GM21723 (cell line): Measurements from ENCODE around the gene GRIK4.

Experiments
- ATAC-seq: cut with Tn5 transposase; IDR thresholded peaks from one replicate; pipeline ENCODE4 v1.9.1; 2021; ENCODE audit warnings: mild to moderate bottlenecking, moderate library complexity; ENCODE audit not compliant: unreplicated experiment

GRIK4 gene

DNA sequence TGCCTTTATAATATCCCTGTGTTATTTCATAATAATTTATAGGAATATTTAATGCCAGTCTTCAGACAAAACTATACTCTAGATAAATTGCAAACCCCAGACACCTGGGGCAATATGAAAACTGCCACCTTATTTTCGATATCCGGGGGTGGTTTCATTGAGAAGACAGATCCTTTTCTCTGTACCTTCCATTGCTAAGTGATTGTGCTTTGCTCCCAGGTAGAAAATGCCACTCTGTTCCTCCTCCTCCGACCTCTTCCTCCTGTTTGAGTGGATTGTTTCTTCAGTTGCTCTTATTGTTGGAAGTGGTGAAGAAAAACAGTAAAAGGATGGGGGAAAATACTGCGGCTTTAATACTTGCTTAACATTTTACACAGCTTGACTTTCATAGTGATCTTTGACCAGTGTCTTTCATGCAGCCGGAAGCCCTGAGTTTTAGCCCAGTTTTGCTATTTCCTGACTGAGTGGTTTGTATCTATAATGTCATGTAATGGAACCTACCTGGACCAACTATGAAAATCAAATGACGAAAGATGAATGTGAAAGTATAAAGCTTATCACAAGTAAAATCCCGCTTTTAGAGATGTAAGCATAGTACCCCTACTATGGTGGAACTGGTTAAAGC is 5.6 kb upstream of the GRIK4 start:
- no peak for ATAC-seq

DNA sequence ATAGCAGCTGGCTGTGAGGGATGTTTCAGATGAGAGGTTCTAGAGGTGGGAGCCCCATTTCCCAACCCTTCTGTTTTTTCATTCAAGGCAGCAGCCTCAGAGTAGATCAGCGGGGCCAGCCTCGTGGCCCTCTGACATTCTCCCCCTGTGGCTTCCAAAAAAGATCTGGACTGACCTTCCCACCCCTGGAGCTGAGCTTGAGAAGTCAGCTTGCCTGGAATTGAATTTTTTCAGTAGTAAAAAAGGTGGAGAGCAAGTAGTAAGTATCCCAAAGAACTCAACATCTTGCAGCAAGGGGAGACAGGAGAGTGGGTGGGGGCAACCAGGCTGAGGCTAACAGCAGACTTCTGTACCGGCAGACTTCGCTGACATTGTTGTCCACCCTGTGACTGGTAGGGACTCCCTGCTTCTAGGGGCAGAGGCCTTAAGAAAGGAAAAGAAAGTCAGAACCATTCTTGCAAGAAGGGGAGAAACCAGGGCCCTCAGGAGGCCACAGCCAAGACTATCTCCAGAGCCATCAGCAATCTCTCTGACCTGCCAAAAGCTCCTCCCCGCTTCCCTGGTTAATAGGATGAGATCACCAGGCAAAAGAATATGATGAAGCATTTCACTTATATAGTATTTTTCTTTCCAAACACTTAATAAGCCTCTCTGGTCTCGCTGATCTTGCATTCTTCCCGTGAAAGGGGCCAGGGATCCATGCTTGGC is 2.0 kb upstream of the GRIK4 start:
- ATAC-seq, result no peak

DNA sequence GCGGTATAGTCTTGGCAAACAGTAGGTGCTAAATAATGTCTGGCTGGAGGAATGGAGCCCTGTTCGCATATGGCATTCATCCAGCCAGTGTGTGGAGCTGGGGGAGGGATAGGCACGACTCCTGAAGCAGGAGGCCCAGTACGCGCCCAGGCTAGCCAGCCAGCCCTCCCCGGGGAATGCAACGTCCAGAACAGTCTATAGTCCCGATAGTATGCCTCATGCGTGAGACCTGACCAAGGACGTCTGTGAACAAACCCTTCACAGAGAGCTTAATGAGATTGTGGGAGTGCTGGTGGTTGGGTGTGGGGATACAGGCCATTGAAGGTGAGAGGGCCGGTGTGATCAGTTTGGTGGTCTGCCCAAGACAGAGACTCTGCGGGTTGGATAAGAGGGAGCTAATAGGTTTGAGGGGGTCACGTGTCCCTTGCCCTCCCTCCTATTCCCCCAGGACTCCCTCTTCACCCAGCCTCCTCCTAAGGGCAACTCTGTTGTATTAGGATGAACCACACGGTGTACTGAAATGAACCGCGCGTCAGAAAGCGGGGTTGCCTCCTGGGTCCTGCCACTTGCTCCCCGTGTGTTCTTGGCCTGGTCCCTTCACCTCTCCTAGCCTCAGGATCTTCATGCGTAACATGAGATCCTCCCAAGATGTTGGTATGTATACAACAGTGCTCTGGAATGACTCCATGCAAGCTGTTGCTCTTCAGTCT is 987 bp upstream of the GRIK4 start:
- ATAC-seq, result no peak

DNA sequence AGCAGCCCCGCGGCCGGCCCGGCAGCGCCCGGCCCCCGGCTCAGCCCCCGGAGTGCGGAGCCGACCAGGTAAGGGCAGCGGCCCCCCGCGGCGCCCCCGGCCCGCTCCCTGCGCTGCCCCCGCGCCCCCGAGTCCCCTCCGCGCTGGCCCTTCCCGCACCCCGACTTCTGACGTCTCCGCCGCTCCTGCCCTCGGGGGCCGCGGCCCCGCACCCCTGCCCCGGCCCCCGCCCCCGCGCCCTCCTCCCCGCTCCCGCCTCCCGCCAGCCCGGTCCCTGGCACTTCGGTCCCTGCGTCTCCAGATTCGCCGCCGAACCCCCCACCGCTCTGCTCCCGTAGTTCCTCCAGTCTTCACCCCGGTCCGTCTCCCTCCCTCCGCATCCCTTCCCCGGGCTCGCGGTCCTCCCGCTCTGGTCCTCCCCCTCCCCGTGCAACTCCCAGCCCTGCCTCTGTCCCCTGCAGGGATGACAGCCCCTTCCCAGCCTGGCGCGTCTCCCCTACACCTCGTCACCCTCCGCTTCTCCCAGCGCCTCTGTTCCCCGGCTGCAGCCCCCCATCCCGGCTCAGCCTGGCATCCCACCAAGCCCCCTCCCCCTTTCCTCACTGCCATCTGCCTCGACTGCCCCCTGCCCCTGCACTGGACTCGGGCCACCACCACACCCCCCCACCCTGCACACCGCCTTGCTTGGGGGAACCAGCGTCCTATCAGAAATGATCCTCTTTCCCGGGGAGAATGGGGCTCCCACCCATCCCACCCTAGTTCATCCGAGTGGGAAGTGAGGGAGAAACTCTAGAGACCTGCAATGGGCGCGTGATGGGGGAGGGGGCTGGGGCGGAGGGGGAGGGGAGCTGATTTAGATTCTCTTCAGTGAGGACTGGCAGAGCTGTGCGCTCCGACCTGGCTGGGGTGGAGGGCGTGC is 531 bp downstream of the GRIK4 start:
- no peak for ATAC-seq

DNA sequence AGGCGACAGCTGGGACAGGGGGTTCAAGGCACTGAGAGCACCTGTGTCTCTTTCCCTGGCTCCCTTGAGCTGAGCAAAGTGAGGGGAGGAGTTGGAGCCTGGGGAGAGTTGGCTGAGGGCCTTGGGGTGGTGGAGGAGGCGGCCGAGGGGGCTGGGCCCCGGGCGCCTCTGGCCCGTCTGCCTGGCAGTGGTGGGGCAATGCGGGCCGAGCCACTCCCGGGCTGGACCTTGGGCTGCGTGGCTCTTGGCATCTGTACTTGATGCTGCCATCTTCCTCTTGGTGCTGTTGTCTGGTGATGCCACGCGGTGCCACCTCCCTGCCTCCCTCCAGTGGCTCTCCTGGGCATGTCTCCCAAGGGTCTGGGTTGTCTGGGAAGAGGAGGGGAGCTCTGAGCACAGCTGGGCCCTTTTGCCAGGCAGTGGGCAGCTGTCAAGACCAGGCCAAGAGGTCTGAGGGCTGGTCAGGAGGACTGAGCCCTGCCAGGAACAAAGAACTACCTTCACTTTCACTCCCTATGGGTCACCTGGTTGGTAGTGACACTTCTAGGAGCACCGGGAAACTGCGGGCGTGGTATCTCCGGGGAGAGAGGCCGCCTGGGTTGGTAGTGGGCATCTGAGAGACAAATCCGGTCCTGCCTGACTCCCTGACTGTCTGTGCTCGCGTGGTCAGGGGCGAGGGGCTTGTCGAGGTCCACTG is 1.3 kb downstream of the GRIK4 start:
- ATAC-seq, result no peak

DNA sequence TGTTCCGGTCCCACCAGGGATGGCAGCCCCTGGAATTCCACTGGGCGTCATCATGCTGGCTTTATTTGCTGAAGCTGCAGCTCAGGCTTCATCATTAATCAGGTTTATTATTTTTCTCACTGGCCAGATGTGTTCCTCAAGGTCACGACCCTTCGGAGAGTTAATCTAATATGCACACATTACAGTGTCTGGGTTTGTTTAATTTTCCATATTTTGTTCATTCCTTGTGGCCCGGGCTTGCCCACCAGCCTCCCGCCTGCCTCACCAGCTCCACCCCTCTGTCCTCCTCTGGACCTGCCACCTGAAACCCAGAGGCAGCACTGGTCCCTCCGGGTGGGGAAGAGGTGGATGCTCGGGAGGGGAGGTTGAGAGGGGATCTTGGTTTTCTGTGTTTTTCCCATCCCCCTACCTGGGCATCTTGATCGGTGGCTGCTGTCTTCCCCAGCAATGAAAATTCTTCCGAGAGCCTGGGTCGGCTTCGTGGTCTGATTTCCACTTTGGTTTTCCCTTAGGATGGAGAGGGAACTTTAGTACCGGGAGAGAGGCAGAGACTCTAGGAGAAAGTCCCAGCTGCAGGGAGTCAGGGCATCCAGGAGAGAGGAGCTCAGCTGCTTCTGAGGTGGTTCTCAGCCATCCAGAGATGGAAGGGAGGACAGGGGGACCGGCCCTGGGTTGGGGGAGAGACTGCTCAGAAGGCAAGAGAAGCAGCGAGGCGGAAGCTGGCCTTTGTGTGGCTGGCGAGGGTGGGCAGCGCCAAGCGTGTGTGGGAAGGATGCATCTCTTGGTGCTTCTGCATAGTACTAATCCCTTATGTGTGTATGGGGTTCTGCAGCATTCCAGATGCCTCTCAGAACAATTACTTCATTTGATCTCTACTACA is 2.1 kb downstream of the GRIK4 start:
- ATAC-seq, result no peak

DNA sequence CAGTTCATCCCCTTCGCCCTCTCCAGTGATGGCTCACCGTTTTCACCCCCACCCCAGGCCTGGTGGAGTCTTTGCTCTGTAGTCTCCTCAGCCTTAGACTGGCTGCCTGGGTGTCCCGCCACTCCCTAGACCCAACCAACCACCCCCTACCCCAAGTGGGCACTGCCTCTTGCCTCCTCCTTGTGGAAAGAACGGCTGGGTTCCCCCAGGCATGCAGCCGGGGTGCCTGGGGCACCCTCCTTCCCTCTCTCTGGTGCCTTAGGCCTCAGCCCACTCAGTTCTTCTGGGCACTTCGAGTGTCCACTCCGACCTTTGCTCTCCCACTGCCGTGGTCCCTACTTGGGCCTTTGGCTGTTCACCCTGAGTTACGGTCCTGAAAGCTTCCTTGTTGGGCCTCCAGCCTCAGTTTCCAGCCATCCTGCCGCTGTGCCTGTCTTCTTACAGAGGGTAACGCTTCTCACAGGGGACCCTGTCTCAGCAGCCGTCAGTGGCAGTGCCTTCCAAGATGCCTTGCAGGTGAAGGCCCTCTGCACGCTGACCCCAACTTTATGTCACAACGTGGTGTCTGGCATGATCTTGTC is 3.1 kb downstream of the GRIK4 start:
- ATAC-seq, result no peak

DNA sequence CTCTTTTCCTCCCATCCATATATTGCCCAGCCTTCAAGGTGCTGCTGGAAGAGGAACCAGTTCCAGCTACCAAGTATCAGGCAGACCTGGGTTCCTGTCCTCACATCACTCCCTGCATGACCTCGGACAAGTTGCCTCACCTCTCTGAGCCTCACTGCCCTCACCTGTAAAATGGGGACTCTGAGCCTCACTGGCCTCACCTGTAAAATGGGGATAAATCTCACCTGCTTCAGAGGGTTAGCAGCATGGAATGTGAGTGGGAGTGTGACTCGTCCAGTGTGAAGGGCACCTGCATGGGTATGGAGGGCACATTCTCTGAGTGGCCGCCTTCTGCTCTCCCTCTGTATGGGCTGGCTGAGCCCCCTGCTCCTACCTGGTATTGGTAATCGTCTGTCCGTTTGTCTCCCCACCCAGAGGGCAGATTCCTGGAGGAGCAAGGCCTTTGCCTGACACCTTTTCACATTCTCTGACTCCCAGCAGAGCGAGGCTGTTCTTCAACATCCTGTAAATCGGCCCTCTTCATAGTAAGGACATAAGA is 3.7 kb downstream of the GRIK4 start:
- no peak for ATAC-seq

DNA sequence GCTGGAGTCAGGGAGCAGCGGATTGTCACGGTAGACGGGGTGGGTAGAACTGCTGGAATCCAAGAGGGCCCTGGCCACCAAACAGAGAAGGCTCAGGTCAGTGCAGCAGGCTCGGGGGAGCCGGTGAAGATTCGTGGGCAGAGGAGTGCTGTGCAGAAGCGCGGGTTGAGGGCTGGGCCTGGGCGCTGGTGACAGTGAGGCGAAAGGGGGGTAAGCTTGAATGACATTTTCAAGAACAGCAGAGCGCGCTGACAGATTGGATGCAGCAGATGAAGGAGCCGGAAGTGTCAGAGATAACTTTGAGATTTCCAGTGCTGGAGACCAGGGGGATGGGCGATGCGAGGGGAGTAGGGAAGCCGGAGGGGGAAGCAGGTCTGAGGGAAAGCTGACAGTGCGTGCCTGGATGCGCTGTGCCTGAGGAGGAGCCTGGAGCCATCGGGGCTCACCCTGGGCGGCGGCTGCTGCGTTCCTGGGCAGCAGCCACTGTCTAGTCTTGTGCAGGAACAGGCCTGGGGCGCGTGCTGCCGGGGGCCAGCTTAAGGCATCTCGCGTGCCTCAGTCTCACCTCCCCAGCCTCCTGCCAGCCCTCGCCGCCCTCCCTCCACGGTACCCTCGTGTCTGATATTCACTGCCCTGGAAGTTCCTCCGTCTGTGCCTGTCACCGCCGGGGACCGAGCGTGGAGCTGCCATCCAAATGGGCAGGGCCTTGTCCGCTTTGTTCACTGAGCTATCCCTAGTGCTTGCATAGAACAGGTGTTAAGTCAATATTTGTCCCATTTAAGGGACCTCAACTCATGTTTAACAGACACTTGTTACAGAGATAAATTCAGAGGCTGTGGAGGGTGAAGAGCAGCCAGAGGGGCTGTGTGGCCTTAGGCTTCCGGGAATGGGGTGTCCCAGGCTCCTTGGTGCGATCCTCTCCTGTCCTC is 5.2 kb downstream of the GRIK4 start:
- no peak for ATAC-seq

DNA sequence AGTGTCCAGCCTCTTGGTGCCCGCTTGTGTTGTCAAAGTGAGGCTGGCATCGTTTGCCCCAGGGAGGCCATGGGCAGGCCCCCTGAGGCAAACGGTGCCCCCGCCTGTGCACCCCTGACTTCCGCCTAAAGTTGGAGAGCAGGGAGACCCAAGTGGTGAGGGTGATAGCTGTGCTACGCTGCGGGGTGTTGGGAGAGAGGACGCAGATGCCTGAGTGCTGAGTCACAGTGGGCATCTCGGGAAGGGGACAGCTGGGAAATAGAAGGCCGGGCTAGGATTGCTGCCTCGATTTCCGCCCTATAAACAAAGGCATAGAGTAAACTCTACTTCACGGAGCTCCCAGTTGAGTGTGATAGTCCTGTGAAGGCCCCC is 5.8 kb downstream of the GRIK4 start:
- ATAC-seq, result no peak

DNA sequence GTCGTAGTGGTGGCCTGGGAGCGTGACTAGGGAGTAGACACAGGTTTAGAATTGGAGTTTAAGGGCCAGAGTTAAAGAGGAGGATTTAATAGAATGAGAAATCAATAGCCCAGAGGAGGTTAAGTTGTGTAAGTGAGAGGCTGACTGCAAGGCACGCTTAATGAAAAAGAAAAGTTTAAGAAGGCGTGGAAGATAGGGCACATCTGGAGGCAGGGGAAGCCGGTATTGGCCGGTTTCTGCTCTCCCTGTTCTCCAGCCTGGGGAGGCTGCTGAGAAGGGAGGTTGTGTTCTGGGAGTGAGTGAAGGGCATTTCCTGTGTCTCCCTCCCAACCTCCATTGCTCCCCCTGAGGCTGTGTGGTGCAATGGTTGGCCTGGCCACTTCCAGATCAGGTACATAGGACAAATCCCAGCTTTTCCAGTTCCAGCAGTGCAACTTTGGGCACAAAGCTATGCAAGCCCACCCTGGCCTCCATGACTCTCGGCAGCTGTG is 6.3 kb downstream of the GRIK4 start:
- ATAC-seq, result no peak

DNA sequence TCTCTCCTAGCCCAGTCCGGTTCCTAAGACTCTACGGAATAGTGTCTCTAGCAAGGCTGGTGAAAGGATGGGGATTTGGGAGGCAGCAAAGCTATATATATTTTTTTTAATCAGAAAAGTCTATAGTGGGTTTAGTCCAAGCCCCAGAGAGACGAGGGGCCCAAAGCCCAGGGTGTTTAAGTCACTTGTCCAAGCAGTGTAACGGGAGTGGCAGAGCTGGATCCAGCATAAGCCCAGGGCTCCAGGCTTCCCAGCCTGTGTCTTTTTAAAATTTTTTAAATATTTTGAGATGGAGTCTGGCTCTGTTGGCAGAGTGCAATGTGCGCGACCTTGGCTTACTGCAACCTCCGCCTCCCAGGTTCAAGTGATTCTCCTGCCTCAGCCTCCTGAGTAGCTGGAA is 6.8 kb downstream of the GRIK4 start:
- no peak for ATAC-seq

DNA sequence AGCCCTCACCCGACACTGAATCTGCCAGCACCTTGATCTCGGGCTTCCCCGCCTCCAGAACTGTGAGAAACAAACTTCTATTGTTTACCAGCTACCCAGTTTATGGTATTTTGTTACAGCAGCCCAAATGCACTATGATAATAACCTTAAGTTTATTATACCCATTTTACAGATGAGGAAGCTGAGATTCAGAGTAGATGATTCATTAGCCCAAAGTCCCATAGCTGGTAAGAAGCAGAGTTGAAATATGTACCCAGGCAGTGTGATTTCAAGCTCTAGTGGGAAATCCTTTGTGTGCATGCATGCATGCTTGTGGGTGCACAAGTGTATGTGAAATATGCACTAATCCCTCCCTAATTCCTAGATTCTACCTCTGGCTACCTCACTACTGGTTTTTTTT is 7.9 kb downstream of the GRIK4 start:
- ATAC-seq, result no peak

DNA sequence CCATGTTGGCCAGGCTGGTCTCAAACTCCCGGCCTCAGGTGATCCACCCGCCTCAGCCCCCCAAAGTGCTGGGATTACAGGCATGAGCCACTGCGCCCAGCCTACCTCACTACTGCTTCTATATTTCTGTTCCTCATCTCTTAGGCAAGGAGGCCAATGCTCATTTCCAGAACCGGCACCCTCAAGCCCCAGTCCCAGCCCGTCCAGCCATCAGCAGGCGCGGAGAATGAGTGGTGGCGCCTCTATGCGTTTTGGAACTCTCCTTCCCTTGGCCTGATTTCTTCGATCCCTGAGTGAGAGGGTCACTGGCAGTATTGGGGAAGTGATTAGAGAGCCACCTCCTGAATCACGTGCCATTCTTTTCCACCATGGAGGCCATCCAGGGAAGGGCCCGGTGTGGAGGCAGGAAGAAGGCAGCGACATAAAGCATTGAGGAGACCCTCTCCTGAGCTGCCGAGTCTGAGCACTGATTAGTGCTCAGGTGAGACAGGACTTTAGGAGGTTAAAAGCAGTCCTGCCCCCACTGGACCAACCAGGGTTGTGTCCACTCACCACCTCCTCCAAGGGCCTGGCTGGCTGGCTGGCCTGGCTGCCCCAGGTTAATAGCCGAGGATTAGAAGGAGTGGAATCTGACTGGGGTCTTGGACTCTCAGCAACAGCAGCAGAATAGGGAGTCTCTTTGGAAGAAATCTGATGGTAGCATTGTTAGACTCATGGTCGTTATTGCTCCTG is 8.7 kb downstream of the GRIK4 start:
- ATAC-seq, result no peak

DNA sequence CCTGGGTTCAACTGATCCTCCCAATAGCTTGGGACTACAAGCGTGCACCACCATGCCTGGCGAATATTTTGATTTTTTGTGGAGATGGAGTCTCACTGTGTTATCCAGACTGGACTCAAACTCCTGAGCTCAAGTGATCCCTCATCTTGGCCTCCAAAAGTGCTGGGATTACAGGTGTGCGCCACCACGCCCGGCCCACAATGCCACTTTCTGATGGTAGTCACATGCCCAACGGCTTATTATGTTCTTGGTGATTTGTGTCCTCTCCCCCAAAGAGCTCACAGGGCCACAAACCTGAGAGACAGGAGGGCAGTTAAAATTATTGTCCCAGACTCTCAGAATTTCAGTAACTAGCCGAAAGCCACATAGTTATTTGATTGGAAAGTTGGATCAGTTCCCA is 9.6 kb downstream of the GRIK4 start:
- ATAC-seq, result no peak

DNA sequence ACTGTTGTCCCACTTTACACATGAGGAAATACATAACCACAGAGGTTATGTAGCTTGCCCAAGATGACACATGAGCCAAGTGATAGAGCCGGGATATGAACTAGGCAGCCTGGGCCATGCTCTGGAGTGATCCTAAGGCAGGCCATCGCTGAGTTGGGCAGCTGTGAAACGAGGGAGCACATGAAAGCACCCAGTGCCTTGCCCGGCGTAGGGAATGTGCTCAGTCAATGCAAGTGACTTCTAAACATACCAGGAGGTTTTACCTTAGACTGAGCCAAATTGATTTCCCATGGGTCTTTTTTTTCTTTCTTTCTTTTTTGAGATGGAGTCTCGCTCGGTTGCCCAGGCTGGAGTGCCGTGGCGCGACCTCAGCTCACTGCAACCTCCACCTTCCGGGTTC is 10.5 kb downstream of the GRIK4 start:
- ATAC-seq, result no peak

DNA sequence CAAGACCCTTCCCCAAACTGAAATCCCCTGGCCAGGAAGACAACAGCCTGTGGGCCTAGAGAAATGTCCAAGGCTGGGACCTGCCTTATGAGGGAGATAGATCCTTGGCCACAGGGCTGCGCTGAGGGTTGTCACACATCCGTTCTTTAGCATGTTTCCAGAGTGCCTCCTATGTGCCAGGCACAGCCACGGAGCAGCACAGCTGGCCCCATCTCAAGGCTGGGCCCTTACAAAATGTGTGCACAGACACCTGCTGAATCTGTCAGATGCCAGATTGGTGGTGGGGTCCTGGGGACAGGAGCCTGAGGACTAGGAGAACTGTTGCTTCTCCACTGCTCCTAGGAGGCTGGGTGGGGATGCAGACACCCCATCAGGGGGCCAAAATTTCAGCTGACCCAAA is 11.2 kb downstream of the GRIK4 start:
- ATAC-seq, result no peak
